Measurements from ENCODE around the gene ZNF160. TPM values are rescaled to one million over a fixed set of nuclear protein-coding genes. Genes with fewer than 3 reads are reported as not detected.

ZNF160 gene
- polyA plus RNA-seq, 4 donors: 36.2 to 50.2 (median 38.6) TPM

DNA sequence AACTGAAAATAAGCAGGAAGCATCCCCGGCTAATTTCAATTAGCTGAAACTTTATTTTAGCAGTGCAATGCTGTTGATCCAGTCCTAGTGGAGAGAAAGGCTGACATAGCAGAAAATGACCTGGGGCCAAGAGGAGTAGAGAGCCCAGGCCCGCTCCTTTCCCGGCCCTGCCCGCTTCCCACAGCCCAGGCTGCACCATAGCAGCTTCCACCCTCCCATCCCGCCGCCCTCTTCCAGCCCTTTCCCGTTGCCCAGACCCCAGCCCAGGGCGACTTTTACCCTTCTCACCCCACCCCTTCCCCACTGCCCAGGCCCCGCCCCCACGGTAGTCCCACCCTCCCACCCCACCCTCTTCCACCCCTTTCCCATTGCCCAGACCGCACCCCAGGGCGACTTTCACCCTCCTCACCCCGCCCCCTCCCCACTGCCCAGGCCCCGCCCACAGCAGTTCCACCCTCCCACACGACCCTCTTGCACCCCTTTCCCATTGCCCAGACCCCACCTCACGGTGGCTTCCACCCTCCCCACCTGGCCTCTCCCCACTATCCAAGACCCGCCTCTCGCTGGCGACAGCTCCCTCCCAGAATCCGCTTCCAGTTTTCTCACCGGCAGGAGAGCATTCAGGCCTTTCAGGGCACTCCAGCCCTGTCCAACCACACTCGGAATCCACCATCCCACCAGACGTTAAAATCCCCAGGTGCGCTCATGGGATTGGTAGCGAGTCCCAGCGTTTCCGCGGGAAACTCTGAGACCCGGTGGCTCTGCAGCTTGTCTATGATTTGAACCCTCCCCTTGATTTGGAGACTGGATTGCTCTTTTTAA is 8.3 kb downstream of the ZNF160 start:
- no peak for DNase-seq (ENCODE audit: low read depth in 4 of 4, low spot score in 3 of 4)

DNA sequence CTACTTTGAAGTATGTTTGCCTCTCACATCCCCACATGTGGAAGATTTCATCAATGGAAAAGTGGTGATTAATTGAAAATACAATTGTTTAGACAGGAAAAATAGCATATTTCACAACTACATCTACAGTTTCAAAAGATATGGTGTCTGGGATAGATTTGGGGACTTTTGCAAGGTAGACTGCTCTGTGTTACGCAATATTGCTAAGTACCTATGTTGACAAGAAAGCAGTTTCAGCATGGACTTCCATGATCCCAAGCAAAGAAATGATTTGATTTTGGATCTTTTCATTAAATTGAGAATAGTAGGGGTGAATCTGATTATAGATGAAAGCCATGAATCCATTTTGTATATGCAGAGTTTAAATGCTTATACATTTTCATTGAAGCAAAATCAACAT is 10.5 kb downstream of the ZNF160 start:
- DNase-seq (ENCODE audit: low read depth in 4 of 4, low spot score in 3 of 4): no peak

DNA sequence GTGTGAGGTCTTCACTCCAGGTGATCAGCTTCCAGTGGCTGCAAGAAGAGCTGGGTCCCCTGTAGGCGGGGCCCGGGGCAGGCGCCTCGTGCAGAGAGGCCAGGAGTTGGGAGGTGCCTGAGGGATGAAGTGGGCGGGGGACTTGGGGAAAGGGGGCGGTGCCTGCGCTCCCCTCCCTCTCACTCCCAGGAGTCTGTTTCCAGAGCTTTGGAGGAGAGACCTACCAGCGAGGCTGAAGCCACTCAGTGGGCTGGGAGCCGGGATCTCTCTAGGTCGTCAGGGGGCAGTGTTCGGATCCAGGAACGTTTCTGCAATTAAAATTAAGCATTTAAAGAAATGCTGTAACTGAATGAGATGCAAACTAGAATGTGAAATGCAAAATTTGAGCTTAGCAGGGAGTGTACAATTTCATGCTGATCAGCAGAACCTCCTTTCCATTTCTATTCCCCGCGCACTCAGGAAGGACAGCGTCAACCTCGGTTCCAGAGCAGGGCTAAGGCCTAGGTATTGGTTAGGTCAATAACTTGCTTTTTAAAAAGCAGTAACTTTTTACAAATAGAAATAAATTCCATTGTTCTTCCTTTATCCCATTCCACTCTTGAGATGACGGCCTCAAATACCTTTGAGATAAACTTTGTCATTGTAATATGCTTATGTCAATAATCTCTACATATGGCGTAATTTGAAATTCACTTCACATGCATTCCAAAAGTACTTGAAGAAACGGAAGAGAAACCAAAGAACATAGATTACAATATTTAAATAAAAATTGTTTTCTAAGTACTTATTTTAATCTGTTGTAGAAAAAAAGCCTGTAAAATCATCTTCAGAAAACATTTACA is 11.6 kb downstream of the ZNF160 start:
- DNase-seq (ENCODE audit: low read depth in 4 of 4, low spot score in 3 of 4): no peak

DNA sequence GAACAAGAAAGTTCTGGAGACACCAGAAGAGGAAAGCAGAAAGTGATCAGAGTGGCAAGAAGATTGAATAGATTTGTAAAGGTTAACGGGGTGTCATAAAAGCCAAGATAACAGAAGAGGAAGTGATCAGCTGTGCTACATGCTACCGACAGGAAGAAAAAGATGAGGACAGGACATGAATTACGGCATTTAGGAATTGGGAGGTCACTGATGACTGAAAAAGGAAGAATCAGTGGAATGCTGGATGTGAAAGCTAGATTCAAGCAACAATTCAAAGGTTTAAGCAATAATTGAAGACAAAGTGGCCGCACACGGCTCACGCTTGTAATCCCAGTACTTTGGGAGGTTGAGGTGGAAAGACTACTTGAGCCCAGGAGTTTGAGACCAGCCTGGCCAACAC is 15.1 kb downstream of the ZNF160 start:
- DNase-seq (ENCODE audit: low read depth in 4 of 4, low spot score in 3 of 4): no peak

DNA sequence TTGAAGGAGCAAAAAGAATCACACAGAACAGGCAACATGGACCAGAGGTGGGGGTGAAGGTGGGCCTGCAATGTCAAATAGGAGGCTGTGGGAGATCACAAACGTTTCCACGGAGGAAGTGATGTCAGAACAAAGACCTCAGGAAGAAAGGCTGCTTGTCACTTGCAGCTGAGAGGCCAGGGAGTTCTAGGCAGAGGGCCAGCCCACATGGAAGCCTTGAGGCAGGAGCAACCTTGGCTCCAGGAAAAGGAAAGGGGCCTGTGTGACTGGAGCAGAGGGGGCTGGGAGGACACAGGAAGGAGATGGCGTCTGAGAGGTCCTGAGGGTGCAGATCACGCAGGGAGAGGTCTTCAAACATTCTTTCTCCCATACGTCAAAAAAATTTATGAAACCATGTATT is 16.3 kb downstream of the ZNF160 start:
- DNase-seq (ENCODE audit: low read depth in 4 of 4, low spot score in 3 of 4): no peak

DNA sequence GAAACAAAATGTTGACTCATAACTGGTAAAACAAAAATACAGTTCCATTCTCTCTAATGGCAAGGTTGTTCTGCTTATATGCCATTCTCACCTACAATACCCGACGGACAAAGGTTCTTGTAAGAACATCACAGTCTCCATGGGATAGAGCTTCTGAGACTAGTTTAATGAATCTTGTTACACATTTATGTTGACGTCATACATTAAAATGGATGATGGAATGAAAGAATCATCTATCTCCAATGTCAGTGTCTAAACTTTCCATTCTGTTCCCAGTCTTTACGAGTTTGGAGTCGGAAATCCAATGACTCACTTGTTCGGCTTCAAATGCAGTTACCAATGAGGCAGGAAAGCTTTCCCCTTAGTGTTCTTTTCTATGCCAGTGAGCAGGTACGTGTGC is 17.7 kb downstream of the ZNF160 start:
- no peak for DNase-seq (ENCODE audit: low read depth in 4 of 4, low spot score in 3 of 4)

DNA sequence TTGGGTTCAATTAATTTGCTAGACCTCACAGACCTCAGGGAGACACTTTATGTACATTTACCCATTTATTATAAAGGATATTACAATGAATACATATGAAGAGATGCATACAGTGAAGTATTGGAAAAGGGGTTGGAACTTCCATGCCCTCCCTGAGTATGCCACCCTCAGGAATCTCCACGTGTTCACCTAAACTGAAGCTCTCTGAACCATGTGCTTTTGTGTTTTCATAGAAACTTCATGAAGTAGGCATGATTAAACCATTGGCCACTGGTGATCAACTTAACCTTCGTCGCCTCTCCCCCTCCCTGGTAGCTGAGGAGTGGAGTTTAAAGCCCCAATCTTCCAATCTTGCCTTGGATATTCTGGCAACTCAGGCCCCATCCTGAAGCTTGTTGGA is 20.3 kb downstream of the ZNF160 start:
- no peak for DNase-seq (ENCODE audit: low read depth in 4 of 4, low spot score in 3 of 4)

DNA sequence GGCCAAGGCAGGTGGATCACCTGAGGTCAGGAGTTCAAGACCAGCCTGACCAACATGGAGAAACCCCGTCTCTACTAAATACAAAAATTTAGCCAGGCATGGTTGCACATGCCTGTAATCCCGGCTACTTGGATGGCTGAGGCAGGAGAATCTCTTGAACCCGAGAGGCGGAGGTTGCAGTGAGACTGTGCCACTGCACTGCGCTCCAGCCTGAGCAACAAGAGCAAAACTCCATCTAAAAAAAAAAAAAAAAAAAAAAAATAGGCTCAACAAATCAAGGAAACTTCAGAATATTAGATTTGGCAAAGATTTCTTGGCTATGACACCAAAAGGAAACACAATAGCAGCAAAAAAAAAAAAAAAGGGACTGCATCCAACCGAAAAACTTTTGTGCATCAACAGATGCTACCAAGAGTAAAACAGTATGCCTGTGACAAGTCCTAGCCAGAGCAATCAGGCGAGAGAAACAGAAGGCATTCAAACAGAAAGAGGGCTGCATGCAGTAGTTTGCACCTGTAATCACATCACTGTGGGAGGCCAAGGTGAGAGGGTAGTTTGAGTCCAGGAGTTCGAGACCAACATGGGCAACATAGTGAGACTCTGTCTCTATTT is 23.8 kb downstream of the ZNF160 start:
- no peak for DNase-seq (ENCODE audit: low read depth in 4 of 4, low spot score in 3 of 4)

DNA sequence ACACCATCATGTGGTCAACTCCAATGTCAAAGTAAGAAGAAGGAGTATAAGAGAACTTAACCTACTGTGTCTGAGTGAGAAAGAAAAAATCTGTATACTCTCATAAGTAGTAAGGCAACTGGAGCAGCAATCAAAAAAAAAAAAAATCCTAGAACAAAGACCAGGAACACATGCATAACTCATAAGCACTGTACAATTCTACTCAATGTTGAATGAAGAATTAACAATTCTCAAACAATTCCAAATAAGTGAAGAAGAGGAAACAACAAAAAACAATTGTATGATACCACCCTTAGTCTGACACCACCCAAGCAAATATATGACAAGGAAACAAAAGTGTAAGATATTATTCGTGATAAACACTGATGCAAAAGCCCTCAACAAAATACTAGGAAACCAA is 24.6 kb downstream of the ZNF160 start:
- no peak for DNase-seq (ENCODE audit: low read depth in 4 of 4, low spot score in 3 of 4)

DNA sequence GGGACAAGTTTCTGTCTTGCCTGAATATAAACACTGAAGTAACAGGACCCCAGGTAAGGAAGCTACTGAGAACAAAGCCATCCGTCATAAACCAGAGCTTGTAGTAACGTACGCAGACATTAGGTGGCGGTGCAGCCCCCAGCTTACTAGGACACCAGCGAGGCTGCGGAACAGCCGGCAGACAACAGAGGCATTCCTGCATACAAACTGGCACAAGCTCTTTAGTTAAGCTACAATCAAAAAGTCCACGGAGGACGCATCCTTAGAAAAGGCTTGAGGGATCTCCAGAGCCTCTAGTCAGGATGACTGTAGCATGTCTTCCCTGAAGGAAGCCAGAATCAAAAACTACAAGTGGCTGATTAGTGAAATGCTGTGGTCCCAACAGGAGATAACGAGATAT is 26.2 kb downstream of the ZNF160 start:
- peak; percentile 31 to 56 (median 46) for DNase-seq (ENCODE audit: low read depth in 4 of 4, low spot score in 3 of 4)

DNA sequence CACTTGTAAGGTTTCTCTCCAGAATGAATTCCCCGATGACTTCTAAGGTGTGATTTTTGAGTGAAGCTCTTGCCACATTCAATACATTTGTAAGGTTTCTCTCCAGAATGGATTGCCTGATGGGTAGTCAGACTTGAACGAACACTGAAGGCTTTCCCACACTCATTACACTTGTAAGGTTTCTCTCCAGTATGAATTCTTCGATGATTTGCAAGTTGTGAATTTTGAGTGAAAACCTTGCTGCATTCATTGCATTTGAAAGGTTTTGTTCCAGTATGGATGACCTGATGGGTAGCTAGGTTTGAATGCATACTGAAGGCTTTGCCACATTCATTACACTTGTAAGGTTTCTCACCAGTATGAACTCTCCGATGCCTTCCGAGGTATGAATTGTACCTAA is 34.4 kb downstream of the ZNF160 start:
- DNase-seq (ENCODE audit: low read depth in 4 of 4, low spot score in 3 of 4): no peak

DNA sequence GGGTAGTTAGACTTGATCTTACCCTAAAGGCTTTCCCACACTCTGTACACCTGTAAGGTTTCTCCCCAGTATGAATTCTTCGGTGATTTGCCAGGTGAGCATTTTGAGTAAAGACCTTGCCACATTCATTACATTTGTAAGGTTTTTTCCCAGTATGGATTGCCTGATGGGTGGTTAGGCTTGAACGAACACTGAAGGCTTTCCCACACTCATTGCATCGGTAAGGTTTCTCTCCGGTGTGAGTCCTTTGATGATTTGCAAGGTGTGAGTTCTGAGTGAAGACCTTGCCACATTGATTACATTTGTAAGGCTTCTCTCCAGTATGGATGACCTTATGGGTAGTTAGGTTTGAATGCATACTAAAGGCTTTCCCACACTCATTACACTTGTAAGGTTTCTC is 35.0 kb downstream of the ZNF160 start:
- no peak for DNase-seq (ENCODE audit: low read depth in 4 of 4, low spot score in 3 of 4)

DNA sequence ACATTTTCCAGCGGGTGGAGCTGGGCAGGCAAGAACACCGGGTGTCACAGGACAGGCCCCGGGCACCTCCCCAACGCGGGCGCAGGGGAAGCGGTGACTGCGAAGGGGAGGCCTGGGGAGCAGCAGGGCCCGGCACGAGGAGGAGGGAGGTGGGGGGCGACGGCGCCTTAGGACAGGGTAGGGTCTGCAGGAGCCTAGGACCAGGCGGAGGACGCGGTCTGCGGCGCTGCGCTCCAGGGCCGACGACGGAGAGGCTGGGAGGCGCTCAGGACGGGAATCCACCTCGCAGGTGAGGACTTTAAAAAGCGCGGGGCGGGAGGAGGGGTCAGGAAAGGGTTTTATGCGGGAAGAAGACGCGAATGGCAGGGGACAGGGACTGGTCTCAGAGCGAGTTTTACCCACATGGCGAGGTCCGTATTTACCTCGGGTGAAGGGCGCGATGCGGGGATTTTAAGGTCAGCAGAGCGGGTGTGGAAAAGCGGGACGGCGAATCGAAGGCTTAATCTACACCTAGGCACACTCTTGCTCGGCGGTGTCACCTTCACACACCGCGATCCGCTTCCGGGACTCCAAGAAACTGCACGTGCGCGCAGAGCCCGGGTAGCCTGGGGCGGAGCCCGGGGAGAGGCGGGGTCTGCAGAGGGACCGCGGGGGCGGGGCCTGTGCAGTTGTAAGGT is 45.2 kb downstream of the ZNF160 start:
- DNase-seq (ENCODE audit: low read depth in 4 of 4, low spot score in 3 of 4): peak in 2 of 4 donors; percentile 28 to 50

DNA sequence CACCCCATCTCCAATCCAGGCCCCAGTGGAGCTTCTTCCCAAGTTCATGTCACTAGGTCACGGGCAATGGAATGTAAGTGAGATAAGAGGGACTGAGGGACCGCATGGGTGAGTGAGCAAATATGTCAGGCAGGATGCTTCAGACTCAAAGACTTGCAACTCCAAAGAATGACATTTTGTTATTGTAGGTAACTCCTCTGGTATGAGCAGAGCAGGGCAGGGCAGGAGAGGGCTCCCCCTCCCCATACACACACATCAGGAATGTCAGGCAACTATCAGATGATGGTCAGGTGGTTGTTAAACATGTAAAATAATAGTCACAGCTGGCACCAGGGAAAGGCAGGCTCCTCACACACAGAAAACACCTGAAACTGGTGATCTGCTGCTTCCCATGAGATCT is 48.1 kb downstream of the ZNF160 start:
- no peak for DNase-seq (ENCODE audit: low read depth in 4 of 4, low spot score in 3 of 4)

DNA sequence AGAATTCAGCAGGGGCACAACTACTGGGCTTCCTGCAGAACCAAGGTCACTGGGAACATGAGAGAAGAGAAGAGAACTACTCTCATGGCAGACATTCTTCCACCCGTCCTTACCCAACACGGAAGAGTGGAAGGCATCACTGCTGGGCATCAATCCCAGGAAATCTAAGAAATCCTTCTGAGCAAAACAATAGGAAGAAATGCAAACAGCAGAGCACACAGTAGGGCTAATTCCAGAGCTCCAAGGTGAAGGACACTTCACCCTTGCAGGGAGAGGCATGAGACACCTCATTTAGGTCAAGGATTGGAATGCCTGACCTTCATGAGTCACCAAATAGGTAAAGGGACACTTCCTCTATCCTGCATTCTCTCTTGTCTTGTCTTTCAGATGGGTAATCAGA is 55.8 kb downstream of the ZNF160 start:
- DNase-seq (ENCODE audit: low read depth in 4 of 4, low spot score in 3 of 4): no peak

DNA sequence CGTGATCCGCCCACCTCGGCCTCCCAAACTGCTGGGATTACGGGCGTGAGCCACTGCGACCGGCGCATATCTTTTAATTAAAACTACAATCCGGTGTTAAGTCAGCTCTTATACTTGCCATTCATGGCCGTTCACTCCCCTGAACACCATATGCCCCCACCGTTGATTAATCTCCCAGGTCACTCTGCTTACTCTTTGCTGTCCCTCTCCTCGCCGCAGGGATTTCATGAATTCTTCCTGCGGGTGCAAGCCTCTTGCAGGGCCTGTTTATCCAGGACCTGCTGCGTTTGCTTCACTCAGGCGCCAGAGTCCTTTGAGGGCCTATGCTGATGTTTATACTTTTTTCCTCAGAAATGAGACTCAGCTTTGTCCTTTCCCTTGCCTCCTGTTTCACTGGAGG is 57.7 kb downstream of the ZNF160 start:
- no peak for DNase-seq (ENCODE audit: low read depth in 4 of 4, low spot score in 3 of 4)

DNA sequence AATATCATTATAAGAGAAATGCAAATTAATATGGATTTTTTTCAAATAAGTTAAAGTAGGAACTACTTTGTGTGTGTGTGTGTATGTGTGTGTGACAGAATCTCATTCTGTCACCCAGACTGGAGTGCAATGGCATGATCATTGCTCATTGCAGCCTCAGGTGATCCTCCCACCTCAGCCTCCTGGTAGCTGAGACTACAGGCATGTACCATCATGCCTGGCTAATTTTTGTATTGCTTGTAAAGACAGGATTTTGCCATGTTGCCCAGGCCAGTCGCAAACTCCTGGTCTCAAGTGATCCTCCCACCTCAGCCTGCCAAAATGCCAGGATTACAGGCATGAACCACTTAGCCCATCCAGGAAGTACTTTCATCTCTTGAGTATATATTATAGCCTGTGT is 61.9 kb downstream of the ZNF160 start:
- no peak for DNase-seq (ENCODE audit: low read depth in 4 of 4, low spot score in 3 of 4)

DNA sequence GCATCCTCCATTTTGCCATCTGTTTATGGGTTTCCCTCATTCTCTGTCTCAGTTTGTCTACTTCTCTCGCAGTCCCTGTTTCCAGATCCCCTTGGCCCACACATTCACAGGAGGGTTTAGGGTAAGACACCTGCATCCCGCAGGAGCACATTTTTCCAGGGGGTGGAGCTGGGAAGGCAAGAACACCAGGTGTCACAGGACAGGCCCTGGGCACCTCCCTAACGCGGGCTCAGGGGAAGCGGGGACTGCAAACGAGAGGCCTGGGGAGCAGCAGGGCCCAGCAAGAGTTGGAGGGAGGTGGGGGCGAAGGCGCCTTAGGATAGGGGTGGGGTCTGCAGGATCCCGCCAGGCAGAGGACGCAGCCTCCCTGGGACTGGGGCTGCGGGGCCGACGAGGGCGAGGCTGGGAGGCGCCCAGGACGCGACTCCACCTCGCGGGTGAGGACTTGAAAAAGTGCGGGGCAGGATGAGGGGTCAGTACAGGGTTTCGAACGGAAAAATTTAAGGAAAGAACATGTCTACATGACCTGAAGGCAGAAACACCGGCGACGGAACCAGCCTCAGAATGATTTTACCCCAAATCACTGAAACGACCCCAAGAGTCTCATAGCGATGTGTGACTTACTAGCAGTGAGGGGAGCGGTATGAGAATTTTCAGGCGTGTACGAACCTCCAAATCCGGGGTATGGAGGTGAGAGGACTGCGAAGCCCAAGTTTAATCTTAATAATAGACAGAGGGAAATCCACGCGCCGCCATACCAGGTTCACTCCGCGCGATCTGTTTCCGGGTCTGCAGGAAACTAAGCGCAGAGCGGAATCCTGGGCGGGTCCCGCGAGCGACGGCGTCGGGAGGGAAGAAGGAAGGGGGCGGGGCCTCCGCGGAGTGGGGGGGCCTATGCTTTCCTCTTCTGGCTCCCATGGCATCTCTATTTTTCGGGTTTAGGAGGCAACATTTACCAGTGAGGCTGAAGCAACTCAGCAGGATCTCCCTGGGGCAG is 65.8 kb downstream of the ZNF160 start:
- peak in 3 of 4 donors; percentile 21 to 52 (median 43) for DNase-seq (ENCODE audit: low read depth in 4 of 4, low spot score in 3 of 4)

DNA sequence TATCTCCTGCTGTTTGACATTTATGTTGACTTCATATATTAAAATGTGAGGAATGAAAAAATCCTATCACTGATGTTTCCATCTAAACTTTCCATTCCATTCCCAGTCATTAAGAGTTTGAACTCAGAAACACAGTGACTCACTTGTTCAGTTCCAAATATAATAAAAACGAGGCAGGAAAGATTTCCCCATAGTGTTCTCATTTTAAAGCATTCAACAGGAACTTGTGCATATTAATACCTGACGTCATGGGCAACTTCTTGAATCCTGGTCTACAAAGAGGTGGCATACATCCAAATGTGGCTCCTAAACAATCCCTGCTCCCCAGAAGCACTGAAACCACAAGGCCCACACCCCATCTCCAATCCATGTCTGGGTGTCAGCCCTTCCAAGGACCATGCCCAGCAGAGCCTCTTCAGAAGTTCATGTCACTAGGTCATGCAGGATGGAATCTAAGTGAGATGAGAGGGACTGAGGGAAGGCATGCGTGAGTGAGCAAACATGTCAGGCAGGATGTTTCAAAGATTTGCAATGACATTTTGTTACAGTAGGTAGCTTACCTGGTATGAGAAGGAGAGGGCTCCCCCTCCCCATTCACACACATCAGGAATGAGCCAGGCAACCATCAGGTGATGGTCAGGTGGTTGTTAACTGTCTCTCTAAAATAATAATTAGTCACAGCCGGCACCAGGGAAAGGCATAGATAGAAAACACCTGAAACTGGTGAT is 68.1 kb downstream of the ZNF160 start:
- no peak for DNase-seq (ENCODE audit: low read depth in 4 of 4, low spot score in 3 of 4)
